HG03025 (cell line): ENCODE measurements around the gene PHF11.
A peak's percentile ranks its signal among the peaks of the same experiment; 100 is the strongest.
"Not testable (repeated sequence)": the region's sequence is repeated elsewhere in the genome, so short reads cannot be mapped to it uniquely, and the experiment has no call there.

Experiments used
- ATAC-seq: cut with Tn5 transposase; IDR thresholded peaks from one replicate; pipeline ENCODE4 v1.9.1; 2021; ENCODE audit warnings: mild to moderate bottlenecking, moderate library complexity; ENCODE audit not compliant: unreplicated experiment, low FRiP score

Gene PHF11

DNA sequence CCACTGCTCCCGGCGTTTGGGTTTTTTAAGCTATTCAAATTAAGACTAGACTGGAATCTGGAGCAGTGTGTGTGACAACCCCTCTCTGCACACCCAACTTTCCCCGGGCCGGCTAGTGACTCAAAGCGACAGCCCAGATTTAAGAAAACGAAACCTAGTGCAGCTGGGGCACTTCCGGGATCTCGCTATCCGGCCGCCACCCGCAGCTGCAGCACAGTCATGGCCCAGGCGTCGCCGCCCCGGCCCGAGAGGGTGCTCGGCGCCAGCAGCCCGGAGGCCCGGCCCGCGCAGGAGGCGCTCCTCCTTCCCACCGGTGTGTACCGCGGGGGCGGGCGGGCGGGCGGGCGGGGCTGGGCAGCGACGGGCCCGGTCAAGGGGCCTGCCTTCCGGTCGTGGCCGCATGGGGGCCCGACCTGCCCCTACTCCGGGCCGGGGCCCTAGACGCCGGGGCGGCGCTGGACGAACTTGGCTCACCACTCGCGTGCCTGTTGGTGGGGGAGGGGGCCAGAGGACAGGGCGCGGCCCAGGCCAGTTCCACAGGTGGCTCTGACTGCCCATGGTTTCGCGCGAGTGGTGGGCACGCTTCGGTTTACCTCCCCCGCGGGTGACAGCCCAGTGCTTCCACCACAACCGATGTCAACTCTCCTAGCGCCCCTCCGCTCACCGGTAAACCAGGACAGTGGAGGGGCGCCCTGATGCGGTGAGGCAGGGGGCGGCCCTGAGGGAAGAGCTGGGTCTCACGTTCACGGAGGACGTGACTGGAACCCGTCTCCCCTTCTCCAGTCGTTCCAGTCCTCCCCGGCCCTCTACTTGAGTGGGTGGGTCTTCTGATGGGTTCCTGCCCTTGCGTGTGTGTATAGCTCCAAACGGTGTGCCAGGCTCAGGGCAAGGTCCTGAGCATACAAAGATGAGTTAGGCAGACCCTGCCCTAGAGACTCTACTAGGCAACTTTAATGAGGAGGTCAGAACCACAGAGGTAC, at the start of gene PHF11:
Gene PHF11, plus strand, starts transcription at position 171 of the 980 bp plus-strand sequence. Its CDS starts 49 bp downstream, at position 220.
- peak; percentile 73 for ATAC-seq

DNA sequence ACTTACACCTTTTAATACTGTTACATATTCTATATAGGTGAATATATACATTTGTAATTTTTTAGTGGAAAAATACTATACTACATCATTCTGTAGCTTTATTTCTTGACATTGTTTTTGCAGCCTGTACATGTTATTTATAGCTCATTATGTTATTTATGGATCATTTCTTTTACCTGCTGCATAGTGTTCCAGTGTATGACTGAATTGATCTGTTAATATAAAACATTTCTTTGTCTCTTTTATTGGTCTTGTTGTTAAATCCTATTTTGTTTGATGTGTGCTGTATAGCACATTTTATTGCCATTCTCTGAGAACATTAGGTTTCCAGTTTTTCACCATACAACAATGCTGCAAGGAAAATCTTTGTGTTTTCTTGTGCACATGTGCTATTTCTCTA, 49.3 kb upstream of the PHF11 start:
- no peak for ATAC-seq

DNA sequence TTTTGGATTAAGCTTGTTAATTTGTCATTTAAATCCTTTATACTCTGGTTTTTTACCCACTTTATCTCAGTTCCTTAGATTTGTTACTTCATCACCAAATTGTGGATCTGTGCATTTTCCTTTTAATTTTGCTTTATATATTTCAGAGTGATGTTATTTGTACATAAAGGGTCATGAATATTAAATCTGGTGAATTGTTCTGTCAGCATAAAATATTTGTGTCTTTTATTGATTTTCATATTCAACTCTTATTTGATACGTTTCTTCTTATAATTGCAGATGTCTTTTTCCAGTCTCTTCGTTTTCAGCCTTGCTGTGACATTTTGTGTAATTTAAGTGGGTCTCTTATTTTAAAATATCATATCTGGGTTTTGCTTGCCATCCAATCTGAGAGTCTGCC, 47.0 kb upstream of the PHF11 start:
- no peak for ATAC-seq

- no peak for ATAC-seq
These were observed 45.5 kb upstream of the PHF11 start for GRCh38 chr13:49450105-49450819.

GRCh38 chr13:49452725-49453457, 42.9 kb upstream of the PHF11 start:
- ATAC-seq = no peak

GRCh38 chr13:49453465-49453864, 42.3 kb upstream of the PHF11 start:
- no peak for ATAC-seq

DNA sequence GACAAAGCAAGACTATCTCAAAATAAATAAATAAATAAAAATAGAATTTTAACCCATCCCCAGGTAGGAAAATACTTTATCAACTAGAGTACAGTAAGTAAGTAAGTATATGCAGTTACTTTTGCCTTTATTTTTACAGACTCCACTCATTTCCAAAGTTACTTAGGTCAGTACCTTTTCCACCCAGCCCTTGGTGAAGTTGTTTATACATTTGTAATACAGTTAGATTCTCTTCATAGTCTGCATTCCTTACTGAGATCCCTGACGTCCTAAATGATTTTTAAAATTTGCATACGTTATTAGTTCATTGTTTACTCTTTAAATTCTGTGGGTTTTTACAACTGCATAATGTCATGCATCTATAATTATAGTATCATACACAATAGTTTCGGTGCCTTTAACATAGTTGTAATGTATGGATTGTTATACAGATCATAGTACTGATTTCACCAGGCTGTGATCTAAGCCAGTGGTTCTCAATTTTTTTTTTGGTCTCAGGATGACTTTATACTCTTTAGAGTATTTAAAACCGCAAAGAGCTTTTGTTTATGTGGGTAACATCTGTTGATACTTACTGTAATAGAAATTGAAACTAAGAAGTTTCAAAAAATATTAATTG, 41.3 kb upstream of the PHF11 start:
- peak; percentile 69 for ATAC-seq

GRCh38 chr13:49455007-49455398, 40.8 kb upstream of the PHF11 start:
- no peak for ATAC-seq

- no peak for ATAC-seq
These were observed 39.6 kb upstream of the PHF11 start for GRCh38 chr13:49456156-49456555.

GRCh38 chr13:49457221-49457620, 38.5 kb upstream of the PHF11 start:
- ATAC-seq = no peak

DNA sequence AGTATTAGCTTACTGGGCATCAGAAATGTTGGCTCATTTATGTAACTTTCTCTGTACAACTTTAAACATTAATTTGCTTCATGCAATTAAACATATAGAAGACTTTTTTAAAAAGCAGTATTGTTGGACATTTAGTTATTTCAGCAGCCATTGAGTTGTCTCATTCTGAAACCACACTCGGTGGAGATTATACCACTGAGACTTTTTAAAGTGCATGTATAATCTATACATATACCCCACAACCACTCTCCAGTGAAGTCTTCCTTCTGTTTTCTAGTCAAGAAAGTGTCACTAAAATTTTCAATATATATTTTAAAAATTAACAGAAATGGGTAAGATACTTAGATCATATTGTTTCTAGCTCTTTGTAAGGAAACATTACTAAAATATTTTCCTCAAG, 36.2 kb upstream of the PHF11 start:
- ATAC-seq = no peak

GRCh38 chr13:49464085-49464484, 31.7 kb upstream of the PHF11 start:
- ATAC-seq = no peak

- ATAC-seq = no peak
These were observed 31.0 kb upstream of the PHF11 start for GRCh38 chr13:49464621-49465325.

- ATAC-seq = no peak
These were observed 29.4 kb upstream of the PHF11 start for GRCh38 chr13:49466292-49466838.

- no peak for ATAC-seq
These were observed 23.6 kb upstream of the PHF11 start for GRCh38 chr13:49472186-49472585.

DNA sequence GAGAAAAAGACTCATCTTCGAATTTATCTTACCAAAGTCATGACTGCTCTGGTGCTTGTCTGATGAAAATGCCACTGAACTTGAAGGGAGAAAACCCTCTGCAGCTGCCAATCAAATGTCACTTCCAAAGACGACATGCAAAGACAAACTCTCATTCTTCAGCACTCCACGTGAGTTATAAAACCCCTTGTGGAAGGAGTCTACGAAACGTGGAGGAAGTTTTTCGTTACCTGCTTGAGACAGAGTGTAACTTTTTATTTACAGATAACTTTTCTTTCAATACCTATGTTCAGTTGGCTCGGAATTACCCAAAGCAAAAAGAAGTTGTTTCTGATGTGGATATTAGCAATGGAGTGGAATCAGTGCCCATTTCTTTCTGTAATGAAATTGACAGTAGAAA, 19.2 kb upstream of the PHF11 start:
- ATAC-seq = no peak

DNA sequence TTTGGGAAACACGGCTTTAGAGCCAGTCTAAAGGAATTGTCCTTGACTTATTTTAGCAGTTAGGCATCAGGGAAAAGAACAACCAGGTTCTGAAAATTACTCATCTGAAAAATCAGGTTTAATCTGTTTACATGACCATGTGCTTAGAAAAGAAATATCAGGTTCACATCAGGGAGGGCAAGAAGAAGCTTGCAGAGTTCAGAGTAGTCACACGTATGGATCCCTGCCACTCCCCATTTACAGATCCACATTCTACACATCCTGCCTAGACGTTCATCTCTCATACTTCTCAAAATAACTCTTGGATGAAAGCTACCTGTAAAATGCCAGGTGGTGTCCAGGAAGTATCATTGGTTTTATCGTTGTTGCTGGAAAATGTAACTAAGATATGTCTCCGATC, 14.0 kb upstream of the PHF11 start:
- no peak for ATAC-seq

DNA sequence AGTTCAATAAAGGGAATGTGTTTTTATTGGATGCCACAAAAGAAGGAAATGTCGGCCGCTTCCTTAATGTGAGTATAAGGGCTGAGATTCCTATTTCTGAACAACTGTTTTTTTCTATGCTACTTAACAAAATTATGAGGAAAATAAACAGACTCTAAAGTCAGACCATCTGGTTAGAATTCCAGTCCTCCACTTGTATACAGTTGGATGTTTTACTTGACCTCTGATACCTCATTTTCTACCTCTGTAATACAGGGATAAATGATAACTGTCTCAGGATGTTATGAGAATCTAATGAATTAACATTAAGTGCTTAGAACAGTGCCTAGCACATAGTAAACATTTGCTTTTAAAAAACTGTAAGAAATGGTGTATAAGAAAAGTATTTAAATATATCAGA, 7.2 kb upstream of the PHF11 start:
- ATAC-seq = no peak

- no peak for ATAC-seq
These were observed 1.1 kb upstream of the PHF11 start for GRCh38 chr13:49494645-49495044.

DNA sequence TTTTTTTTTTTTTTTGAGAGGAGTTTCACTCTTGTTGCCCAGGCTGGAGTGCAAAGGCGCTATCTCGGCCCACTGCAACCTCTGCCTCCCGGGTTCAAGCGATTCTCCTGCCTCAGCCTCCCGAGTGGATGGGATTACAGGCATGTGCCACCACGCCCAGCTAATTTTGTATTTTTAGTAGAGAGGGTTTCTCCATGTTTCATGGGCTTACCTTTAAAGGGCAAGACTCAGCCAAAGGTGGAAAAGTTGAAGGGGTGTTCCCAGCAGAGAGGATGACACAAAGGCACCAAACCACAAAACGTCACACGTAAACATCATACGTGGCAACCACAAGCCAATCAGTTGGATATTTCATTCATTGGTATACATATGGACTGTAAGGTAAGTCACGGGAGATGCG, 1.1 kb downstream of the PHF11 start:
- not testable (repeated sequence) for ATAC-seq
